Subcutaneous adipose tissue (tissue), 4 donors: ENCODE results near the gene NCBP3. TPM values are rescaled to one million over a fixed set of nuclear protein-coding genes. Genes with fewer than 3 reads are reported as not detected.

Source experiments
- total RNA-seq, 4 donors: library from RNA; depleted of rRNA; stranded (reverse); fragments of >200 nt; gene quantifications; one replicate each; pipeline ENCODE4 v1.1.0, GENCODE V29; 2016
- TF ChIP-seq, protein P1 (sequence below): fragments of 450-650 bp; IDR thresholded peaks from one replicate; pipeline ENCODE4 v1.5.1; 2016; ENCODE audit warnings: low read depth, mild to moderate bottlenecking, control low read depth, antibody characterized with exemption, moderate library complexity

Gene NCBP3
- total RNA-seq, 4 donors from 2014 or later = 21.6 to 26.4 (median 23.6) TPM

DNA sequence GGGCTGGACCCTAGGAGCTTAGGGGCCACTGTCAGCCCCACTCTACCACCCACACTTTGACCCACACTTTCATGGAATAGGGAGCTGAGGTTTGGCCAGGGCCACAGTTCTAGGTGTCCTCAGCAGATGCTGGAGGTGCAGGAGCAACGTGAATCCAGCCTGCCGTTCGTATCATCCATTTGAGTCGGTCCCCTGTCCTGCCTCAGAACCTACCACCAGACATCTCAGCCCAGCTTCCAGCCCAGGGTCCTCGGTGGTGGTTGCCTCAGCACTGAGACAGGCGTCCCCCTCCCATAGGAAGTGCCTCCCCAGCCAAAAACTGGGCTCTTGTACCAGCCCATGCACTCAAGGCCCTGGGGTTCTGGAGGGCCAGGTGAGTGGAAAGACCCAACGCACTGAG, 44.7 kb downstream of the NCBP3 start:
- TF ChIP-seq, protein P1, sequence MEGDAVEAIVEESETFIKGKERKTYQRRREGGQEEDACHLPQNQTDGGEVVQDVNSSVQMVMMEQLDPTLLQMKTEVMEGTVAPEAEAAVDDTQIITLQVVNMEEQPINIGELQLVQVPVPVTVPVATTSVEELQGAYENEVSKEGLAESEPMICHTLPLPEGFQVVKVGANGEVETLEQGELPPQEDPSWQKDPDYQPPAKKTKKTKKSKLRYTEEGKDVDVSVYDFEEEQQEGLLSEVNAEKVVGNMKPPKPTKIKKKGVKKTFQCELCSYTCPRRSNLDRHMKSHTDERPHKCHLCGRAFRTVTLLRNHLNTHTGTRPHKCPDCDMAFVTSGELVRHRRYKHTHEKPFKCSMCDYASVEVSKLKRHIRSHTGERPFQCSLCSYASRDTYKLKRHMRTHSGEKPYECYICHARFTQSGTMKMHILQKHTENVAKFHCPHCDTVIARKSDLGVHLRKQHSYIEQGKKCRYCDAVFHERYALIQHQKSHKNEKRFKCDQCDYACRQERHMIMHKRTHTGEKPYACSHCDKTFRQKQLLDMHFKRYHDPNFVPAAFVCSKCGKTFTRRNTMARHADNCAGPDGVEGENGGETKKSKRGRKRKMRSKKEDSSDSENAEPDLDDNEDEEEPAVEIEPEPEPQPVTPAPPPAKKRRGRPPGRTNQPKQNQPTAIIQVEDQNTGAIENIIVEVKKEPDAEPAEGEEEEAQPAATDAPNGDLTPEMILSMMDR = no peak

DNA sequence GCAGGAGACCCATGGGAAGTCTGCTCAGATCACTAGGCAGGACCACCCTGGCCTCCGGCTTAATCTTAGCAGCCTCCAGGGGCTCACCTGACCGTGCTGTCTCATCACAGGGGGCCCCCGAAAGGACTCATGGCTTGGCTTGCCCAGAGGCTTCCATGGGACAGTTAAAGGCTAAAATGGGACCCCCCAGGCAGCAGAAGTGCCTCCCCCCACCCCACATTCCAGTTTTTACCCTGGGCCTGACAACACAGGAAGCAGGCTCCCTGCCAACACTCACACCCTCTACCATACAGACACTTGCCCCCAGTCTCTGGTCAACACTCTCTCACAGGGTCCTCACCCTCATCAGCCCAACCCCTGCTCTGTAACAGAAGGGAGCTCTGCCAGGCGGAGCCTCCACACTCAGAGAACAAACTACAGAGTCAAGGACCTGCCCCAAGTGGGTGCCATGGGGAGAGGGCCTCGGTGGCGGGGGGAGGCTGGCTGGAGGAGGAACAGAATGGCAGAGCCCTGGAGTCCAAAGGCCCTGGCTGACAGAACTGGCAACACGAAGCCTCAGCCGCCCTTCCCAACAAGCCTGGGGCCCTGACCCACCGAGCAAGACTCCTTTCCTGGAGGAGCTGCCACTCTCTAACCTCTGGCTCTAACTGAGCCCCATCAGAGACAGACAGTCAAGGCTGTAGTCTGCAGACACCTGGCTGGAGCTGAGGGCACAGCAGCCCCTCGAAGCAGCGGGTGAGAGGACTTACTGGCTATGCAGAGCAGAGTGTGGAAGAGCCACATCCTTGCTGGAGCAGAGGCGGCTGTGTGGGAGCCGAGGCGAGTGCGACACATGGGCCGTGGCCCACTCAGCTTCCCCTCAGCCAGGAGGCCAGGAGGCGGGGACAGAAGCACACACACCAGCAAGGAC, 45.4 kb downstream of the NCBP3 start, which contains the start of gene ITGAE:
TSS of gene ITGAE (minus strand) at position 827 of the 910 bp plus-strand sequence. CDS start at position 783, 44 bp downstream.
- TF ChIP-seq, protein P1 = no peak

DNA sequence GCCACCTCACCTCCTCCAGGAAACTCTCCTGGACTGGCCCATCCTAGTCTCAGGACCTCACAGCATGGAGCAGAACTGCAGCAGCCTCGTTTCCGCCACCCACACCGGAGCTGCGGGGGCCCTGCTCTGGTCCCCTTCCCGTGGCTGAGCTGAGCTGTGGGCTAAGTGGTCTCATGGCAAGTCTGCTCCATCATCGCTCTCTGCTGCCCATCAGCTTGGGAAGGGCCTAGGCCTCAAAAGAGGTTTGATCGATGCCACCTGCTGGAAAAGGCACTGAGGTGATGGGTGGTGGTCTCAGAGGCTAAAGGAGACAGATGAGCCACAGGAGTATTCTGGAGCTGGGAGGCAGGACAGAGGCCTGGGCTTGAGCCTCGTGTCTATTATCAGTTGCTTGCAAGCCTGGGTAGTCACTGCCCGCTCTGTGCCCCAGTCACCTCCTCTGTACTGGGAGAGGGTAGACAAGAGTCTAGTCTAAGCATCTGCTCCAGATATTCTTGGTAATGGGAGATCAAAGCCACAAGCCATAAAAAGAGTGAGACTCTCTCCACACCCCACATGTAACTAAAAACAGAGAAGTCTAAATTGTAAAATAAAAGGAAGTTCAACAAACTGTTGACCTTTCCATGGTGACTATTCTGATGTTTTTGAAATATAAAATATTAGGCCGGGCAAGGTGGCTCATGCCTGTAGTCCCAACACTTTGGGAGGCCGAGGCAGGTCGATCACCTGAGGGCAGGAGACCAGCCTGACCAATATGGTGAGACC, 46.7 kb downstream of the NCBP3 start:
- TF ChIP-seq, protein P1 = no peak

DNA sequence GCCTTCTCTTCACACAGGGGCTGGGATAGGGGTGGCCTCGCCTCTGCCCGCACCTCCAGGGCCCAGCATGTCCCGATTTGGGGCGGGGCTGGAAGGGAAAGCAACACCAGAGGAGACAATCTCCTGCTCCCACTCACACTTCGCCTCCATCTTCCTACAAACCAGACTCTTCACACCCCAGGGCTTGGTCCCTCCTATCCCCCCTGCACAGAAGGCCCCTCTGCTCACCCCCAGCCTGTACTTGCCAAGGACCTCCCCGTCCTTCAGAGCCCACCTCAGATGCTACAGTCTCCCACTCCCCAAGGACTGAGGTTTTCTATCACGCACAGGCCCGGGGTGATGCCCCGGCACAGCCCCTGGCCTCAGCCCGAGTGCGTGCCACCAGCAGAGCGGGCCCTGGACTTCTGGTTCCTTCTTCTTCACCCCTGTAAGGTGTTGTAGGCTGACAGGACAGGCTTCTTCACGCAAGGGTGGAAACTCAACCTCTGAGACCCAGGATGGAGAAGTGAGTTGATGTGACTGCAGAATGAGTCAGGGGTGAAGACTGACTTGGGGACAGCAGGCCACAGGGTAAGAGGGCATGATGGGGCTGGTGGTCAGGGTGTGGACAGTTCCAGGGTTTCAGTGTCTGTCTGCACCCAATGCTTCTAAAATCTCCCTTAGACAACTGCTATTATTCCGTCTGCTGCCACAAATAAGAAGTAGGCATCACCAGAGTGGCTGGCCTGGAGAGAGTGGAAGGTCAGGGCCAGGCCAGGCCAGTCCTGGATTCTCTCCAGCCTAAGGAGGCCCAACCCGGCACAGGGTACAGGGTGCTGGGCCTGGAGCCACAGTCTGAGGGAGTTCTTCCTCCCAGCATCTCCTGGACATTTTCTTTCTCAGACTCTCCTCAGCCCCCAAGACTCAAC, 47.5 kb downstream of the NCBP3 start:
- TF ChIP-seq, protein P1 = no peak

DNA sequence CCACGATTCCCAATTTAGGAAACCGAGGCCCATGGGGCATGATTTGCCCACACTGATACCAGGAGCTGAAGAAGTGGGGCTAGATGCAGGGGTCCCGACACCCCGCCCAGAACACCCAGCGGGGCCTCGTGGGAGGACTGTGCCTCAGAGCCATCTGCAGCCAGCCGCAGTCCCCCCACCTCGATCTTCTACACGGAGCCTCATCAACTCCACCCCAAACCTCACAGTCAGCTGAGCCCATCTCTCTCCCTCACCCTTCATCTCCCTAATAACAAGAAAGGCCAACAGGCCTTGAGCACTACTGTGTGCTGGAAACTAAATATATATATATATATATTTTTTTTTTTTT, 49.2 kb downstream of the NCBP3 start:
- TF ChIP-seq, protein P1 = no peak

DNA sequence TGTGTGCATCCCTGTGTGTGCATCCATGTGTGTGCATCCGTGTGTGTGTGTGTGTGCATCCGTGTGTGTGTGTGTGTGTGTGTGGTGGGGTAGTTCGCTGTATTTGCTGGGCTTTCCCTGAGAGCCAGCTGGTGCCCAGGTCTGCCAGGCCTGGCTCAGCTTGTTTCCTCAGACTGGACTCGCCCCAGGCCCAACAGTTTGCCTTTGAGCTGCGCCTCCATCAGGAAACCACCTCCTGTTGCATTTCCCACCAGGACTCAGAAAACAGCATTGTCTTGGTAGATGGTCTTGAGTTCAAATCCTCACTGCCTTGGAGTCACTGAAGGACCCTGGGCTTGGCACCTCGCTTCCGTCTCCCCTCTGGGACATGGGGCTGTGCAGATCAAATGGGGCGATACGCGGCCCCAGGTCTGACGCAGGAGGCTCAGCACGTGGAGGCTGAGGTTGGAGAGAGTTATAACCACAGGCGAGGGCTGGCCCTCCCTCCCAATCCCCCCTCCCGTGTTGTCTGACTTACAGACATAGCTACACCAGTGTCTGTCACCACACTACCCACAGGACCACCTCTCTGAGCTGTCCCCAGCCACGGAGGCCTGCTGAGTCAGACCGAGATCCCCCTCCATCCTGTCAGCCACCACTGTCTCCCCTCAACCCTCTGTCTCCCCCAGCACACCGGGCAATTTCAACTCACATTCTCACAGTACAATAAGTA, 49.8 kb downstream of the NCBP3 start:
- TF ChIP-seq, protein P1 = no peak
